Measurements from ENCODE around the gene MRM1. TPM values are rescaled to one million over a fixed set of nuclear protein-coding genes. Genes with fewer than 3 reads are reported as not detected.

Gene MRM1
- total and polyA plus RNA-seq, 9 of the 15 experiments (the other 6 are each of a cell fraction or from before 2014, with no cell fraction given): 0.61 to 28.4 (median 21.5) TPM

- no peak for TF ChIP-seq CUX1 (CRISPR knock-in tag; IDR thresholded peaks at IDR 0.05)
- no peak for TF ChIP-seq KDM5B (IDR thresholded peaks at IDR 0.05; ENCODE audit: insufficient replicate concordance, low read depth, low read length)
- TF ChIP-seq SMARCC2 (IDR thresholded peaks at IDR 0.05; ENCODE audit: low read depth): 0 out of 2 replicates have a peak, but pooled peaks have one; percentile 45
- no peak for TF ChIP-seq GTF2F1 (IDR thresholded peaks at IDR 0.05; ENCODE audit: low read depth, low read length)
- no peak for TF ChIP-seq SMAD3 (CRISPR knock-in tag; conservative IDR thresholded peaks at IDR 0.05)
- TF ChIP-seq ZNF174 (CRISPR knock-in tag; IDR thresholded peaks at IDR 0.05): no peak
- no peak for TF ChIP-seq ZNF436 (CRISPR knock-in tag; IDR thresholded peaks at IDR 0.05)
- TF ChIP-seq BRD9 (IDR thresholded peaks at IDR 0.05; ENCODE audit: low read depth, partially characterized antibody): no peak
- no peak for TF ChIP-seq ZNF24 (IDR thresholded peaks at IDR 0.05)
- TF ChIP-seq, protein P1, sequence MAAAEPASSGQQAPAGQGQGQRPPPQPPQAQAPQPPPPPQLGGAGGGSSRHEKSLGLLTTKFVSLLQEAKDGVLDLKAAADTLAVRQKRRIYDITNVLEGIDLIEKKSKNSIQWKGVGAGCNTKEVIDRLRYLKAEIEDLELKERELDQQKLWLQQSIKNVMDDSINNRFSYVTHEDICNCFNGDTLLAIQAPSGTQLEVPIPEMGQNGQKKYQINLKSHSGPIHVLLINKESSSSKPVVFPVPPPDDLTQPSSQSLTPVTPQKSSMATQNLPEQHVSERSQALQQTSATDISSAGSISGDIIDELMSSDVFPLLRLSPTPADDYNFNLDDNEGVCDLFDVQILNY (CRISPR knock-in tag; IDR thresholded peaks at IDR 0.05): no peak
- TF ChIP-seq NFIX (CRISPR knock-in tag; IDR thresholded peaks at IDR 0.05; ENCODE audit: low read depth): no peak
- TF ChIP-seq, protein P2, sequence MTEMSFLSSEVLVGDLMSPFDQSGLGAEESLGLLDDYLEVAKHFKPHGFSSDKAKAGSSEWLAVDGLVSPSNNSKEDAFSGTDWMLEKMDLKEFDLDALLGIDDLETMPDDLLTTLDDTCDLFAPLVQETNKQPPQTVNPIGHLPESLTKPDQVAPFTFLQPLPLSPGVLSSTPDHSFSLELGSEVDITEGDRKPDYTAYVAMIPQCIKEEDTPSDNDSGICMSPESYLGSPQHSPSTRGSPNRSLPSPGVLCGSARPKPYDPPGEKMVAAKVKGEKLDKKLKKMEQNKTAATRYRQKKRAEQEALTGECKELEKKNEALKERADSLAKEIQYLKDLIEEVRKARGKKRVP (CRISPR knock-in tag; IDR thresholded peaks at IDR 0.05): no peak
- no peak for TF ChIP-seq ZC3H8 (IDR thresholded peaks at IDR 0.05)
- no peak for TF ChIP-seq CBX3 (IDR thresholded peaks at IDR 0.05; ENCODE audit: borderline replicate concordance in 1 of 2, low read length in 2 of 2)
- TF ChIP-seq RNF2 (IDR thresholded peaks at IDR 0.05): no peak
- no peak for TF ChIP-seq GATA2 (CRISPR knock-in tag; IDR thresholded peaks at IDR 0.05)
- TF ChIP-seq EHMT2 (IDR thresholded peaks at IDR 0.05): 0 out of 2 replicates have a peak, but pooled peaks have one; percentile 68
- peak; percentile 35; the same call in 1 of the 2 replicates for TF ChIP-seq LEF1 (IDR thresholded peaks at IDR 0.05)
- no peak for TF ChIP-seq FIP1L1 (IDR thresholded peaks at IDR 0.05; ENCODE audit: low read depth, low read length, poor library complexity, severe bottlenecking)
- TF ChIP-seq MCM7 (IDR thresholded peaks at IDR 0.05): no peak
- TF ChIP-seq ZNF695 (CRISPR knock-in tag; IDR thresholded peaks at IDR 0.05): no peak
- TF ChIP-seq ZFP91 (CRISPR knock-in tag; IDR thresholded peaks at IDR 0.05): no peak
Measured at GRCh38 chr17:36611345-36612072, 10.1 kb downstream of the MRM1 start (continued).
